GM23338 (cell line): ENCODE results near the gene MDGA2. TPM values are rescaled to one million over a fixed set of nuclear protein-coding genes. Genes with fewer than 3 reads are reported as not detected.

Experiments
- ATAC-seq: fragments of 200-7000 bp; cut with Tn5 transposase; 3 replicates; pipeline ENCODE4 v1.9.1; 2020
- DNase-seq: peaks from one replicate; pipeline ENCODE4 v3.0.0-alpha.2; 2015; ENCODE audit warnings: low spot score
- H2AFZ ChIP-seq: fragments of 200-600 bp; sonication (generic); 2 replicates; pipeline ENCODE4 v1.8.0; 2016; ENCODE audit warnings: antibody characterized with exemption, mild to moderate bottlenecking, moderate library complexity
- H3F3A ChIP-seq: fragments of 200-600 bp; sonication (generic); replicated peaks from 2 replicates; pipeline ENCODE4 v1.8.0; 2017; ENCODE audit warnings: antibody characterized with exemption, mixed run types, low read depth
- H3K27ac ChIP-seq: fragments of 200-600 bp; sonication (generic); 2 replicates; pipeline ENCODE4 v1.6.1; 2016; ENCODE audit warnings: low read depth
- H3K27me3 ChIP-seq: fragments of 200-600 bp; sonication (generic); 2 replicates; pipeline ENCODE4 v1.8.0; 2016; ENCODE audit warnings: mild to moderate bottlenecking, mixed run types, moderate library complexity; ENCODE audit not compliant: insufficient read depth
- H3K36me3 ChIP-seq: fragments of 200-600 bp; sonication (generic); 2 replicates; pipeline ENCODE4 v1.8.0; 2016; ENCODE audit warnings: mild to moderate bottlenecking; ENCODE audit not compliant: insufficient read depth
- H3K4me1 ChIP-seq: fragments of 200-600 bp; sonication (generic); 2 replicates; pipeline ENCODE4 v1.8.0; 2016; ENCODE audit warnings: mild to moderate bottlenecking, moderate library complexity; ENCODE audit not compliant: insufficient read depth
- H3K4me2 ChIP-seq: fragments of 200-600 bp; sonication (generic); 2 replicates; pipeline ENCODE4 v1.7.1; 2017; ENCODE audit warnings: mixed run types
- H3K4me3 ChIP-seq: fragments of 200-600 bp; sonication (generic); 2 replicates; pipeline ENCODE4 v1.6.1; 2016; ENCODE audit warnings: mixed run types
- H3K79me2 ChIP-seq: fragments of 200-600 bp; sonication (generic); replicated peaks from 2 replicates; pipeline ENCODE4 v1.8.0; 2017; ENCODE audit warnings: mild to moderate bottlenecking; ENCODE audit not compliant: insufficient read depth
- H3K9me2 ChIP-seq: fragments of 200-600 bp; sonication (generic); 2 replicates; pipeline ENCODE4 v1.8.0; 2017; ENCODE audit not compliant: insufficient read depth
- H4K20me1 ChIP-seq: fragments of 200-600 bp; sonication (generic); replicated peaks from 2 replicates; pipeline ENCODE4 v1.8.0; 2017; ENCODE audit warnings: mild to moderate bottlenecking; ENCODE audit not compliant: insufficient read depth
- H3K27ac Mint-ChIP-seq: 2 replicates; pipeline ENCODE4 v1.8.0; 2020; ENCODE audit warnings: inconsistent platforms, mild to moderate bottlenecking, moderate library complexity, mixed read lengths
- H3K27me3 Mint-ChIP-seq: 3 replicates; pipeline ENCODE4 v1.8.0; 2022; ENCODE audit warnings: low read depth, mild to moderate bottlenecking, moderate library complexity, mixed read lengths, inconsistent platforms; ENCODE audit not compliant: insufficient read depth, poor library complexity
- H3K36me3 Mint-ChIP-seq: 3 replicates; pipeline ENCODE4 v1.8.0; 2021; ENCODE audit warnings: low read depth, mild to moderate bottlenecking, inconsistent platforms, moderate library complexity, mixed read lengths
- H3K4me1 Mint-ChIP-seq: 3 replicates; pipeline ENCODE4 v1.8.0; 2020; ENCODE audit warnings: mild to moderate bottlenecking, inconsistent platforms, mixed read lengths
- H3K4me3 Mint-ChIP-seq: 3 replicates; pipeline ENCODE4 v1.8.0; 2021; ENCODE audit warnings: moderate library complexity, mild to moderate bottlenecking, inconsistent platforms, mixed read lengths
- H3K9me3 Mint-ChIP-seq: 3 replicates; pipeline ENCODE4 v1.8.0; 2020; ENCODE audit warnings: moderate library complexity, mild to moderate bottlenecking, inconsistent platforms, mixed read lengths
- CREB1 ChIP-seq: fragments of 250-450 bp; sonication (Bioruptor Pico); IDR thresholded peaks from 2 replicates; pipeline ENCODE4 v1.5.0; 2020; ENCODE audit warnings: low read depth, mild to moderate bottlenecking, moderate library complexity
- EZH2 ChIP-seq: fragments of 200-600 bp; sonication (generic); IDR thresholded peaks from one replicate; pipeline ENCODE4 v1.8.0; 2017; ENCODE audit warnings: antibody characterized with exemption, mild to moderate bottlenecking, low read depth; ENCODE audit not compliant: unreplicated experiment
- EZH2phosphoT487 ChIP-seq: fragments of 200-600 bp; sonication (generic); IDR thresholded peaks from one replicate; pipeline ENCODE4 v1.8.1; 2018; ENCODE audit warnings: antibody characterized with exemption; ENCODE audit not compliant: unreplicated experiment
- JUNB ChIP-seq: IDR thresholded peaks from one replicate; pipeline ENCODE4 v1.6.1; 2016; ENCODE audit warnings: antibody characterized with exemption; ENCODE audit not compliant: unreplicated experiment
- POLR2AphosphoS5 ChIP-seq: IDR thresholded peaks from 2 replicates; pipeline ENCODE4 v1.6.1; 2016; ENCODE audit warnings: antibody characterized with exemption, low read depth
- STAT1 ChIP-seq: IDR thresholded peaks from one replicate; pipeline ENCODE4 v1.6.1; 2016; ENCODE audit warnings: antibody characterized with exemption; ENCODE audit not compliant: unreplicated experiment
- ZNF114 ChIP-seq: fragments of 250-450 bp; sonication (Bioruptor Pico); IDR thresholded peaks from 2 replicates; pipeline ENCODE4 v1.5.0; 2020; ENCODE audit warnings: mild to moderate bottlenecking, moderate library complexity
- ZNF331 ChIP-seq: fragments of 250-450 bp; sonication (Bioruptor Pico); IDR thresholded peaks from 2 replicates; pipeline ENCODE4 v1.5.0; 2020; ENCODE audit warnings: low read depth, mild to moderate bottlenecking, moderate library complexity
- polyA plus RNA-seq: library from polyadenylated mRNA; unstranded; fragments of >200 nt; fragmentation: Nextera tagmentation; extraction: Ambion mirVana; gene quantifications from 2 replicates; pipeline ENCODE4 v1.2.1, GENCODE V29; 2016
- total RNA-seq: library from RNA; depleted of rRNA; stranded (reverse); fragments of >200 nt; shearing (Covaris generic); gene quantifications from 2 replicates; pipeline ENCODE4 v1.2.3, GENCODE V29; 2014
- TF ChIP-seq, protein P1 (sequence below): IDR thresholded peaks from one replicate; pipeline ENCODE4 v1.6.1; 2018; ENCODE audit warnings: antibody characterized with exemption; ENCODE audit not compliant: unreplicated experiment
- TF ChIP-seq, protein P2 (sequence below): fragments of 250-450 bp; sonication (Bioruptor Pico); IDR thresholded peaks from 2 replicates; pipeline ENCODE4 v1.5.0; 2020; ENCODE audit warnings: mild to moderate bottlenecking, moderate library complexity
- TF ChIP-seq, protein P3 (sequence below): IDR thresholded peaks from 2 replicates; pipeline ENCODE4 v1.6.1; 2016; ENCODE audit warnings: antibody characterized with exemption

Gene MDGA2
- total and polyA plus RNA-seq, 2 experiments from 2014 or later = 0.68 to 1.7 TPM

DNA sequence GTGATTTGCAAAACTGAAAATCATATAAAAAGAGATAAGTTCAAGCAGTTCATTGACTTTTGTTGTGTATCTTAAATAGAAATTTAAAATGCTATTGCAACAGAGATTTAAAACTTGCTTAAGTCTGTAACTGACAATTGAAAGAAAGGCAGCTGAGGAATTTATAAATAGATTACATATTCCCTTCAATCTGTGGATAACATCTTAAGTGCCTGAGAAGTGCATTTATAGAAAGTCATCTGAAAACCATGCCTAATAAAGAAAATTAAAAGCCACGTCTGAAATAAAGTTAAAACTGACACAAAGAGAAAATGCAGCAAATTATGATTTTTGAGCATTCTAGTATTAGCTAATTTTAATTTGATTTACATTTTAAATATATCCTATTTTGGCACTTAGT is 479.8 kb downstream of the MDGA2 start:
- no peaks in the 10 kb centered on the region for H3K9me3 Mint-ChIP-seq
- H3K4me3 Mint-ChIP-seq = no peak overlapping the region
- H3K9me2 ChIP-seq = no peaks in the 10 kb centered on the region

More for the DNA sequence above, 479.8 kb downstream of the MDGA2 start:
- H3K79me2 ChIP-seq = no peaks in the 10 kb centered on the region
- H3K4me3 ChIP-seq = no peak overlapping the region
- no peak overlapping the region for H3K4me2 ChIP-seq
- H4K20me1 ChIP-seq = no peaks in the 10 kb centered on the region
- TF ChIP-seq, protein P1, sequence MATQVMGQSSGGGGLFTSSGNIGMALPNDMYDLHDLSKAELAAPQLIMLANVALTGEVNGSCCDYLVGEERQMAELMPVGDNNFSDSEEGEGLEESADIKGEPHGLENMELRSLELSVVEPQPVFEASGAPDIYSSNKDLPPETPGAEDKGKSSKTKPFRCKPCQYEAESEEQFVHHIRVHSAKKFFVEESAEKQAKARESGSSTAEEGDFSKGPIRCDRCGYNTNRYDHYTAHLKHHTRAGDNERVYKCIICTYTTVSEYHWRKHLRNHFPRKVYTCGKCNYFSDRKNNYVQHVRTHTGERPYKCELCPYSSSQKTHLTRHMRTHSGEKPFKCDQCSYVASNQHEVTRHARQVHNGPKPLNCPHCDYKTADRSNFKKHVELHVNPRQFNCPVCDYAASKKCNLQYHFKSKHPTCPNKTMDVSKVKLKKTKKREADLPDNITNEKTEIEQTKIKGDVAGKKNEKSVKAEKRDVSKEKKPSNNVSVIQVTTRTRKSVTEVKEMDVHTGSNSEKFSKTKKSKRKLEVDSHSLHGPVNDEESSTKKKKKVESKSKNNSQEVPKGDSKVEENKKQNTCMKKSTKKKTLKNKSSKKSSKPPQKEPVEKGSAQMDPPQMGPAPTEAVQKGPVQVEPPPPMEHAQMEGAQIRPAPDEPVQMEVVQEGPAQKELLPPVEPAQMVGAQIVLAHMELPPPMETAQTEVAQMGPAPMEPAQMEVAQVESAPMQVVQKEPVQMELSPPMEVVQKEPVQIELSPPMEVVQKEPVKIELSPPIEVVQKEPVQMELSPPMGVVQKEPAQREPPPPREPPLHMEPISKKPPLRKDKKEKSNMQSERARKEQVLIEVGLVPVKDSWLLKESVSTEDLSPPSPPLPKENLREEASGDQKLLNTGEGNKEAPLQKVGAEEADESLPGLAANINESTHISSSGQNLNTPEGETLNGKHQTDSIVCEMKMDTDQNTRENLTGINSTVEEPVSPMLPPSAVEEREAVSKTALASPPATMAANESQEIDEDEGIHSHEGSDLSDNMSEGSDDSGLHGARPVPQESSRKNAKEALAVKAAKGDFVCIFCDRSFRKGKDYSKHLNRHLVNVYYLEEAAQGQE = no peak
- TF ChIP-seq EZH2 = no peak
- no peak for TF ChIP-seq ZNF114 (CRISPR knock-in tag)
- TF ChIP-seq, protein P2, sequence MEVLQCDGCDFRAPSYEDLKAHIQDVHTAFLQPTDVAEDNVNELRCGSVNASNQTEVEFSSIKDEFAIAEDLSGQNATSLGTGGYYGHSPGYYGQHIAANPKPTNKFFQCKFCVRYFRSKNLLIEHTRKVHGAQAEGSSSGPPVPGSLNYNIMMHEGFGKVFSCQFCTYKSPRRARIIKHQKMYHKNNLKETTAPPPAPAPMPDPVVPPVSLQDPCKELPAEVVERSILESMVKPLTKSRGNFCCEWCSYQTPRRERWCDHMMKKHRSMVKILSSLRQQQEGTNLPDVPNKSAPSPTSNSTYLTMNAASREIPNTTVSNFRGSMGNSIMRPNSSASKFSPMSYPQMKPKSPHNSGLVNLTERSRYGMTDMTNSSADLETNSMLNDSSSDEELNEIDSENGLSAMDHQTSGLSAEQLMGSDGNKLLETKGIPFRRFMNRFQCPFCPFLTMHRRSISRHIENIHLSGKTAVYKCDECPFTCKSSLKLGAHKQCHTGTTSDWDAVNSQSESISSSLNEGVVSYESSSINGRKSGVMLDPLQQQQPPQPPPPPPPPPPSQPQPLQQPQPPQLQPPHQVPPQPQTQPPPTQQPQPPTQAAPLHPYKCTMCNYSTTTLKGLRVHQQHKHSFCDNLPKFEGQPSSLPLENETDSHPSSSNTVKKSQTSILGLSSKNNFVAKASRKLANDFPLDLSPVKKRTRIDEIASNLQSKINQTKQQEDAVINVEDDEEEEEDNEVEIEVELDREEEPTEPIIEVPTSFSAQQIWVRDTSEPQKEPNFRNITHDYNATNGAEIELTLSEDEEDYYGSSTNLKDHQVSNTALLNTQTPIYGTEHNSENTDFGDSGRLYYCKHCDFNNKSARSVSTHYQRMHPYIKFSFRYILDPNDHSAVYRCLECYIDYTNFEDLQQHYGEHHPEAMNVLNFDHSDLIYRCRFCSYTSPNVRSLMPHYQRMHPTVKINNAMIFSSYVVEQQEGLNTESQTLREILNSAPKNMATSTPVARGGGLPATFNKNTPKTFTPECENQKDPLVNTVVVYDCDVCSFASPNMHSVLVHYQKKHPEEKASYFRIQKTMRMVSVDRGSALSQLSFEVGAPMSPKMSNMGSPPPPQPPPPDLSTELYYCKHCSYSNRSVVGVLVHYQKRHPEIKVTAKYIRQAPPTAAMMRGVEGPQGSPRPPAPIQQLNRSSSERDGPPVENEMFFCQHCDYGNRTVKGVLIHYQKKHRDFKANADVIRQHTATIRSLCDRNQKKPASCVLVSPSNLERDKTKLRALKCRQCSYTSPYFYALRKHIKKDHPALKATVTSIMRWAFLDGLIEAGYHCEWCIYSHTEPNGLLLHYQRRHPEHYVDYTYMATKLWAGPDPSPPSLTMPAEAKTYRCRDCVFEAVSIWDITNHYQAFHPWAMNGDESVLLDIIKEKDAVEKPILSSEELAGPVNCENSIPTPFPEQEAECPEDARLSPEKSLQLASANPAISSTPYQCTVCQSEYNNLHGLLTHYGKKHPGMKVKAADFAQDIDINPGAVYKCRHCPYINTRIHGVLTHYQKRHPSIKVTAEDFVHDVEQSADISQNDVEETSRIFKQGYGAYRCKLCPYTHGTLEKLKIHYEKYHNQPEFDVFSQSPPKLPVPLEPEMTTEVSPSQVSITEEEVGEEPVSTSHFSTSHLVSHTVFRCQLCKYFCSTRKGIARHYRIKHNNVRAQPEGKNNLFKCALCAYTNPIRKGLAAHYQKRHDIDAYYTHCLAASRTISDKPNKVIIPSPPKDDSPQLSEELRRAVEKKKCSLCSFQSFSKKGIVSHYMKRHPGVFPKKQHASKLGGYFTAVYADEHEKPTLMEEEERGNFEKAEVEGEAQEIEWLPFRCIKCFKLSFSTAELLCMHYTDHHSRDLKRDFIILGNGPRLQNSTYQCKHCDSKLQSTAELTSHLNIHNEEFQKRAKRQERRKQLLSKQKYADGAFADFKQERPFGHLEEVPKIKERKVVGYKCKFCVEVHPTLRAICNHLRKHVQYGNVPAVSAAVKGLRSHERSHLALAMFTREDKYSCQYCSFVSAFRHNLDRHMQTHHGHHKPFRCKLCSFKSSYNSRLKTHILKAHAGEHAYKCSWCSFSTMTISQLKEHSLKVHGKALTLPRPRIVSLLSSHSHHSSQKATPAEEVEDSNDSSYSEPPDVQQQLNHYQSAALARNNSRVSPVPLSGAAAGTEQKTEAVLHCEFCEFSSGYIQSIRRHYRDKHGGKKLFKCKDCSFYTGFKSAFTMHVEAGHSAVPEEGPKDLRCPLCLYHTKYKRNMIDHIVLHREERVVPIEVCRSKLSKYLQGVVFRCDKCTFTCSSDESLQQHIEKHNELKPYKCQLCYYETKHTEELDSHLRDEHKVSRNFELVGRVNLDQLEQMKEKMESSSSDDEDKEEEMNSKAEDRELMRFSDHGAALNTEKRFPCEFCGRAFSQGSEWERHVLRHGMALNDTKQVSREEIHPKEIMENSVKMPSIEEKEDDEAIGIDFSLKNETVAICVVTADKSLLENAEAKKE (CRISPR knock-in tag) = no peak
- no peak for TF ChIP-seq JUNB
- TF ChIP-seq, protein P3, sequence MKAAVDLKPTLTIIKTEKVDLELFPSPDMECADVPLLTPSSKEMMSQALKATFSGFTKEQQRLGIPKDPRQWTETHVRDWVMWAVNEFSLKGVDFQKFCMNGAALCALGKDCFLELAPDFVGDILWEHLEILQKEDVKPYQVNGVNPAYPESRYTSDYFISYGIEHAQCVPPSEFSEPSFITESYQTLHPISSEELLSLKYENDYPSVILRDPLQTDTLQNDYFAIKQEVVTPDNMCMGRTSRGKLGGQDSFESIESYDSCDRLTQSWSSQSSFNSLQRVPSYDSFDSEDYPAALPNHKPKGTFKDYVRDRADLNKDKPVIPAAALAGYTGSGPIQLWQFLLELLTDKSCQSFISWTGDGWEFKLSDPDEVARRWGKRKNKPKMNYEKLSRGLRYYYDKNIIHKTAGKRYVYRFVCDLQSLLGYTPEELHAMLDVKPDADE = no peak
- TF ChIP-seq STAT1 = no peak
- no peak for TF ChIP-seq ZNF331 (CRISPR knock-in tag)
- TF ChIP-seq CREB1 (CRISPR knock-in tag) = no peak
- no peak for TF ChIP-seq EZH2phosphoT487
- TF ChIP-seq POLR2AphosphoS5 = no peak
- H3K4me1 ChIP-seq = no peaks in the 10 kb centered on the region
- ATAC-seq (no peak), DNase-seq (no peak)
- no peaks in the 10 kb centered on the region for H3K36me3 Mint-ChIP-seq
- no peaks in the 10 kb centered on the region for H3K27me3 Mint-ChIP-seq
- H3F3A ChIP-seq = no peaks in the 10 kb centered on the region
- H2AFZ ChIP-seq = no peak overlapping the region
- no peaks in the 10 kb centered on the region for H3K27me3 ChIP-seq
- H3K4me1 Mint-ChIP-seq = peaks cover 6% of the 10 kb centered on the region; the same call in 2 of the 3 replicates
- no peaks in the 10 kb centered on the region for H3K36me3 ChIP-seq
- H3K27ac ChIP-seq = no peak overlapping the region
- no peak overlapping the region for H3K27ac Mint-ChIP-seq
